Activated CD4-positive, alpha-beta T cell treated with anti-CD3 and anti-CD28 coated beads, Interleukin-2, amount 10 ng/mL, durations not matched to agents 7 days and 5 days (primary cell): ENCODE data around the gene BAAT. TPM values are rescaled to one million over a fixed set of nuclear protein-coding genes. Genes with fewer than 3 reads are reported as not detected.
"Not testable (repeated sequence)": the region's sequence is repeated elsewhere in the genome, so short reads cannot be mapped to it uniquely, and the experiment has no call there.

Experiments
- CTCF ChIA-PET: fragments of 350-600 bp; sonication (Branson Sonifier 250); formaldehyde crosslinking; loops from one replicate; lab custom pipeline; 2021; ENCODE audit warnings: antibody characterized with exemption; lab: Charles Lee
- POLR2A ChIA-PET: fragments of 350-600 bp; sonication (Branson Sonifier 250); formaldehyde crosslinking; loops from one replicate; lab custom pipeline; 2021; ENCODE audit warnings: antibody characterized with exemption; lab: Charles Lee
- DNase-seq: peaks from one replicate; pipeline ENCODE4 v3.0.0-alpha.2; 2020
- H3K27ac Mint-ChIP-seq: one replicate; pipeline ENCODE4 v1.8.0; 2021; ENCODE audit warnings: mild to moderate bottlenecking, moderate library complexity, mixed read lengths
- H3K27me3 Mint-ChIP-seq: one replicate; pipeline ENCODE4 v1.8.0; 2021; ENCODE audit warnings: mixed read lengths
- H3K36me3 Mint-ChIP-seq: one replicate; pipeline ENCODE4 v1.8.0; 2021; ENCODE audit warnings: low read depth, mixed read lengths
- H3K4me1 Mint-ChIP-seq: one replicate; pipeline ENCODE4 v1.8.0; 2021; ENCODE audit warnings: mixed read lengths
- H3K4me3 Mint-ChIP-seq: one replicate; pipeline ENCODE4 v1.8.0; 2021; ENCODE audit warnings: mild to moderate bottlenecking, moderate library complexity, mixed read lengths
- H3K9me3 Mint-ChIP-seq: one replicate; pipeline ENCODE4 v1.8.0; 2021; ENCODE audit warnings: mixed read lengths
- total RNA-seq, 2 experiments: library from RNA; stranded (reverse); gene quantifications; one replicate each; pipeline ENCODE4 v1.2.3, GENCODE V29; 2021

Gene BAAT
- under 1 TPM in 1 of 2 experiments, not detected in 1; 0.07 TPM for total RNA-seq

DNA sequence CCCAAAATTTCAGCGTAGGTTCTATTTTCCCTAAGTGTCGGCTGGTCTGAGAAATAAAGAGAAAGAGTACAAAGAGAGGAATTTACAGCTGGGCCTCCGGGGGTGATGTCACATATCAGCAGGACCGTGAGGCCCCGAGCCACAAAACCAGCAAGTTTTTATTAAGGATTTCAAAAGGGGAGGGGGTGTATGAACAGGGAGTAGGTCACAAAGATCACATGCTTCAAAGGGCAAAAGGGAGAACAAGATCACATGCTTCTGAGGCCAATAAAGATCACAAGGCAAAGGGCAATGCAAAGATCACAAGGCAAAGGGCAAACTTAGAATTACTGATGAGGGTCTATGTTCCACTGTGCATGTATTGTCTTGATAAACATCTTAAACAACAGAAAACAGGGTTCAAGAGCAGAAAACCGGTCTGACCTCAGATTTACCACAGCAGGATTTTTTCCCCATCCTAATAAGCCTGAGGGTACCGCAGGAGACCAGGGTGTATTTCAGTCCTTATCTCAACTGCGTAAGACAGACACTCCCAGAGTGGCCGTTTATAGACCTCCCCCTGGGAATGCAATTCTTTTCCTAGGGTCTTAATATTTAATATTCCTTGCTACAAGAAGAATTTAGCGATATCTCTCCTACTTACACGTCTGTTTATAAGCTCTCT lies at the start of gene BAAT:
TSS of gene BAAT (minus strand) at position 134 of the 664 bp plus-strand sequence. CDS start 13,602 bp downstream, outside the sequence.
- H3K27ac Mint-ChIP-seq, H3K4me3 Mint-ChIP-seq, H3K4me1 Mint-ChIP-seq, CTCF ChIA-PET, DNase-seq, POLR2A ChIA-PET, H3K27me3 Mint-ChIP-seq: not testable (repeated sequence)
- H3K9me3 Mint-ChIP-seq, result peaks cover 12% of the 10 kb centered on the region
- H3K36me3 Mint-ChIP-seq, result peaks cover 27% of the 10 kb centered on the region

DNA sequence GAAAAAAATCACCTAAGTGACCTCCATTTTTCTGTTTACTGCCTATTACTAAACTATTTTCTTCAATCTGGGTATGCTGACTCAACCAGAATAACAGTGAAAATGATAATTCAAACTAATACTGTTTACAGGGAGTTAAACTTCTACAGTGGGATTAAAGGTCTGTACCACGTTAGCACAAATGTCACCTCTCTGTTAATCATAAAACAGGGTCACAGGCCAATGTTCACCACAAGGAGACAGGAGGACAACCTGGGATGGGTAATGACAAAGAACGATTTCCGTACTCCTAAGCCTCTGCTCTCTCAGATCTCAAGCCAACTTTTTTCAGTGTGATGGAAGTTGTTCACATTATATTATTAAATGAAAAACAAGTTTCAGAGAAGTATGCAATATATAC lies 48.4 kb upstream of the BAAT start:
- peaks cover 6% of the 10 kb centered on the region for H3K27me3 Mint-ChIP-seq
- no peaks in the 10 kb centered on the region for H3K9me3 Mint-ChIP-seq
- POLR2A ChIA-PET, result no interaction called here
- H3K36me3 Mint-ChIP-seq, result no peaks in the 10 kb centered on the region
- H3K4me1 Mint-ChIP-seq, result no peaks in the 10 kb centered on the region
- CTCF ChIA-PET, result interaction anchor here (1.1 kb wide), 1 partner anchor 13 kb away, joined by 3 read pairs; no protein-coding TSS in a partner anchor
- H3K4me3 Mint-ChIP-seq, result no peak overlapping the region
- H3K27ac Mint-ChIP-seq, result no peak overlapping the region
- DNase-seq, result no peak

DNA sequence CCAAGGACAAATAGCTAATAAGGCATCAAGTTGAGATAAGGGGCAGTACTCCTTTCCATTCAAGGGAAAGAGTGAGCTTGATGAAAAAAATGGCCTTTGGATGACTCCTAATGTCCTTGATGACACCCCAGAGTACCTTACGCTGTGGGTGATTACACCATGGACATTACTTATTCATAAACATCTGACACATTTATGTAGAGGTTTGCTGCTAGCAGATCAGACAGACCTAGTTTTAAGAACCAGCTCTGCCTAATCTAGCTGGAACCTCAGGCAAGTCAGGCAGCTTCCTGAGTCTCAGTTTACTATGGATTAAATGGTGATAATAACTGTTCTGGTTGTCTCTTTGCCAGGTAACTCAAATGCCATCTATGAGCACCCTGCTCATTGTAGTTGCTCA lies 47.9 kb upstream of the BAAT start:
- Mint-ChIP-seq H3K27me3 (peaks cover 6% of the 10 kb centered on the region), H3K9me3 (no peaks in the 10 kb centered on the region), H3K4me1 (no peaks in the 10 kb centered on the region), H3K36me3 (no peaks in the 10 kb centered on the region), H3K4me3 (no peak overlapping the region), H3K27ac (no peak overlapping the region)
- no peak for DNase-seq
- POLR2A ChIA-PET, result no interaction called here
- CTCF ChIA-PET, result interaction anchor here (1.1 kb wide), 1 partner anchor 13 kb away, joined by 3 read pairs; no protein-coding TSS in a partner anchor

DNA sequence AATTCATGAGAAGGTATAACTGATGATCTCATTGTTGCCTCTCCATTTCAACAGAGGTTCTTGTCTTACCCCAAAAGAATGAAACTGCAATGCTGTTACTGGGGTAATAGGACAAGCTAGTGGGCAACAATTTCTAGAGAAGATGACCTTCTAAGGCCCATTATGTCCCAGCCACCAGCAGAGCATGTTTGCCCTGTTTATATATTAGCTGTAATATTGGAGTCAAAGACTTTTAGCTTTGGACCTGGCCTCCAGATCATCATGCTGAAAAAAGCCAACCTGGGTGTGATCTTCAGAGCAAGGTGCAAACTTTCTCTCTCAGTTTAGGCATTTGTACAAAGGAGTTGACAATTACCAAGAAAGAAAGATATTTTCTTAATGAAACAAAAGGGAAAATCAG lies 47.4 kb upstream of the BAAT start:
- Mint-ChIP-seq H3K36me3 (no peaks in the 10 kb centered on the region), H3K27ac (no peak overlapping the region), H3K4me3 (no peak overlapping the region), H3K4me1 (no peaks in the 10 kb centered on the region), H3K9me3 (no peaks in the 10 kb centered on the region), H3K27me3 (peaks cover 6% of the 10 kb centered on the region)
- CTCF ChIA-PET, result no interaction called here
- DNase-seq, result no peak
- POLR2A ChIA-PET, result no interaction called here

DNA sequence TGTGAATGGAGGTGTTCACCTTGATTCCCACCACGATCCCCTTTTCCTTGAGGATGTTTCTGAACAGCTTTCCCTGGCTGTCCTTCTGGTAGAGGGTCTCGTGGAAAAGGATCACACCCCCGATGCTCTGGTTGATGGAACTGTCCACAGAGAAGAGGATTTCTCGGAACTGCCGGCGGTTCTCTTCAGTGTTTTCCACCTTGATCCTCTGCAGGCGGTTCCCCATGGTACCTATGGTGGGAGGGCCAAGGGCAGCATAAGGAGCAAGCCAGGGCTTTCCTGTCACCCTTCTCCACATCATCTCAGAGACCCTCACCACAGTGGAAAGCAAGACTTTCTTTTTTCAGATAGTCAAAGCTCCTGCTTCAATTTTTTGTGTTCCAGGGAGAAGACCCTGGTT lies 44.9 kb upstream of the BAAT start:
- H3K27ac Mint-ChIP-seq, result no peak overlapping the region
- POLR2A ChIA-PET, result no interaction called here
- no peaks in the 10 kb centered on the region for H3K4me1 Mint-ChIP-seq
- H3K27me3 Mint-ChIP-seq, result peaks cover 3% of the 10 kb centered on the region
- CTCF ChIA-PET, result no interaction called here
- DNase-seq, result no peak
- no peaks in the 10 kb centered on the region for H3K36me3 Mint-ChIP-seq
- no peaks in the 10 kb centered on the region for H3K9me3 Mint-ChIP-seq
- H3K4me3 Mint-ChIP-seq, result no peak overlapping the region

DNA sequence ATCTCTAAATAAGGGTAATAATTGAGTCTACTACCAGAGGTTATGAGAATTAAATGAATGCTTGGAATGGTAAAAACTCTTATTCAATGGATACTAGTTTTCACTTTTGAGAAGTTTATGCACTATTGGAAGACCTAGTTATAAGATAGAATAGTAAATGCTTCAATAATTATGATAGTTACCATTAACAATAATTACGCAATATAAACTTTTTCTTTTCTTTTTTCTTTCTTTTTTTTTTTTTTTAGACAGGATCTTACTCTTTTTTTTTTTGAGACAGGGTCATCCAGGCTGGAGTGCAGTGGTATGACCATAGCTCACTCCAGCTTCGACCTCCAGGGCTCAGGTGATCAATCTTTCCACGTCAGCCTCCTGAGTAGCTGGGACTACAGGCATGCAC lies 44.1 kb upstream of the BAAT start:
- Mint-ChIP-seq H3K36me3 (no peaks in the 10 kb centered on the region), H3K4me1 (no peaks in the 10 kb centered on the region), H3K27ac (no peak overlapping the region), H3K9me3 (peaks cover 3% of the 10 kb centered on the region), H3K4me3 (no peak overlapping the region), H3K27me3 (peaks cover 3% of the 10 kb centered on the region)
- CTCF ChIA-PET, result no interaction called here
- no peak for DNase-seq
- POLR2A ChIA-PET, result no interaction called here

DNA sequence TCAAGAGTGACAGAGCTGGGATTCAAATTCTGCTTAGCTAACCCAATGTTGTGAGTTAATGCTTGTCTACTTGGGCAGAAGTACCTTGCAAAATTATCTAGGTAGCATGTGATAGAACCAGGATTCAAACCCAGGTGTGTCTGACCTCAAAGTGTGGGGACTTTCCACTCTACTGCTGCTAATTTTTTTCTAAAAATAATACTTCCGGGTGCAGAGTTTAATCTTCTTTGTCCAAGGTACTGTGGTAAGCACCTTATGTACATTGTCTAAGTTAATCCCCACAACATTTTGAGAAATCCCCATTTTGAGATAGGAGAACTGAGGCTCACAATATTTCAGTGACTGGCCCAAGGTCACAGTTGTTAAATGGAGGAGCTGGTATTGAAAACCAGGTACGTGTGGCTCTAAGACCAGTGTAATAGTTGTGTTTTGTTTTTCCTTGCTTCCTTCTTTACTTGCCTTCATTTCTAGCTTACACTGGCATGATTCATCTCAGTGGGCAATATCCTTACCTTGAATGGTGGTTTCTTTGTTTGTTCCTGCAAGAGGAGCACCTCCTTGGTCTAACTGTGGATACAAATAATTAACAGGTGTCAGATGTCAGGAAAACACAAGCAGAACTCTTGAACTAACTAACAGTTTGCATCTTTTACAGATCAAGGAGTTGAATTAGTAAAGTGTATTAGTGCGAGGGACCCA lies 43.3 kb upstream of the BAAT start:
- Mint-ChIP-seq H3K9me3 (peaks cover 8% of the 10 kb centered on the region), H3K27ac (no peak overlapping the region), H3K27me3 (peaks cover 3% of the 10 kb centered on the region), H3K4me3 (no peak overlapping the region), H3K36me3 (no peaks in the 10 kb centered on the region), H3K4me1 (no peaks in the 10 kb centered on the region)
- ChIA-PET POLR2A (no interaction called here), CTCF (no interaction called here)
- DNase-seq, result no peak

DNA sequence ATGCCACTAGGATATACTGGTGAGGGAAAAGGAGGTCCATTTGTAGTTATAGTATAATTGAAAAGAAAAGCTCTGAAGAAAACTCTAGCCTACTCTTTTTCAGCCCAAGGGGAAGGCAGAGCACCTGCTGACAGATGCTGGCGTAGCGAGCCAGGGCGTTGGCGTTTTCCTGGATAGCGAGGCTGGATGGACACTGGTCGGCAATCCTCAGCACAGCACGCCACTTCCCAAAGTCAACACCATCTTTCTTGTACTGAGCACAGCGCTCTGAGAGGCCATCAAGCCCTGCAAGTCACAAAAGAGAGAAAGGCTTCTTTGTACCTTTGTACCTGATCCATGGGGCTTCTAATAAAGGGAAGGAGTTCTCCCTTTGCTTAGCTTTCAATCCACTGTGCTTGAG lies 42.6 kb upstream of the BAAT start:
- Mint-ChIP-seq H3K4me1 (no peaks in the 10 kb centered on the region), H3K36me3 (no peaks in the 10 kb centered on the region), H3K4me3 (no peak overlapping the region), H3K27ac (no peak overlapping the region), H3K27me3 (peaks cover 3% of the 10 kb centered on the region), H3K9me3 (peaks cover 8% of the 10 kb centered on the region)
- ChIA-PET POLR2A (no interaction called here), CTCF (no interaction called here)
- DNase-seq, result no peak

DNA sequence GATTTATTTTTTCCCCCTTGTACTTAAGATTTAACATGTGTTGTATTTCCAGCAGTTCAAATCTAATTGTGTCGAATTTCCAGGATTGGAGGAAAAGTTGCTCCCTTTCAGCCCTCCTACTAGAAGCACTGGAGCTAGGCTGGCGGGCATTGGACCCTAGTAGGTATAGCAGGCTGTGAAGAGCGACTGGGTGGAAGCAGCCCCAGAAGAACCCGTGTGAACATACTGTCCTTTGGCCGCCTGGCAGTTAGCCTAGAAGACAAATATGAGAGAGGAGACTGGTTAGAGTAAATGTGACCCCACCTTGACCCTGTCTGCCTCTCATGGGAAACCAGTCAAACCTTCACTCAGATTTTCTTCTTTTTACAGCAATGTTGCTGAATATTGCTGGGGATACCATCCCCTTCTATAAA lies 36.9 kb upstream of the BAAT start:
- Mint-ChIP-seq H3K27ac (no peak overlapping the region), H3K4me3 (no peak overlapping the region), H3K4me1 (no peaks in the 10 kb centered on the region), H3K27me3 (no peaks in the 10 kb centered on the region), H3K9me3 (peaks cover 19% of the 10 kb centered on the region), H3K36me3 (no peaks in the 10 kb centered on the region)
- CTCF ChIA-PET, result no interaction called here
- no peak for DNase-seq
- POLR2A ChIA-PET, result no interaction called here

DNA sequence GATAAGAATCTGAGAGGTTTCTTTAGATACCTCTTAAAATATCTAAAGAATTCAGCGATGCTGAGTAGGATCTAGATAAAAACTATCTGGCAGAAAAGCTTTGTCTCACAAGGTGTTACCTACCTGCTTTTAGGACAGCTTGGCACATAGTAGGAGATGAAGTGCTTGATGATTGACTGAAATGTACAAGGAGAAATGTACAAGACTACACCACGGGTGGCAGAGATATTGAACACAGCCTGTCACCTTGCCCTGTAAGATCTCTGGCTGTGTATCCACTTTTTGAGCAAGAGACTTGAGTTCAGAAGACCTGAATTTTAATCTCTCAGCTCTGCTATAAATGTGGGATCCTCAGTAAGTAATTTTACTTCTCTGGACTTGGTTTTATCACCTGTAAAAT lies 35.1 kb upstream of the BAAT start:
- Mint-ChIP-seq H3K4me1 (no peaks in the 10 kb centered on the region), H3K36me3 (no peaks in the 10 kb centered on the region), H3K9me3 (peaks cover 25% of the 10 kb centered on the region), H3K27me3 (no peaks in the 10 kb centered on the region), H3K4me3 (no peak overlapping the region), H3K27ac (no peak overlapping the region)
- no peak for DNase-seq
- ChIA-PET POLR2A (no interaction called here), CTCF (interaction anchor here (1.0 to 1.3 kb wide), 2 partner anchors 13 to 17 kb away, joined by 3 read pairs; no protein-coding TSS in a partner anchor)

DNA sequence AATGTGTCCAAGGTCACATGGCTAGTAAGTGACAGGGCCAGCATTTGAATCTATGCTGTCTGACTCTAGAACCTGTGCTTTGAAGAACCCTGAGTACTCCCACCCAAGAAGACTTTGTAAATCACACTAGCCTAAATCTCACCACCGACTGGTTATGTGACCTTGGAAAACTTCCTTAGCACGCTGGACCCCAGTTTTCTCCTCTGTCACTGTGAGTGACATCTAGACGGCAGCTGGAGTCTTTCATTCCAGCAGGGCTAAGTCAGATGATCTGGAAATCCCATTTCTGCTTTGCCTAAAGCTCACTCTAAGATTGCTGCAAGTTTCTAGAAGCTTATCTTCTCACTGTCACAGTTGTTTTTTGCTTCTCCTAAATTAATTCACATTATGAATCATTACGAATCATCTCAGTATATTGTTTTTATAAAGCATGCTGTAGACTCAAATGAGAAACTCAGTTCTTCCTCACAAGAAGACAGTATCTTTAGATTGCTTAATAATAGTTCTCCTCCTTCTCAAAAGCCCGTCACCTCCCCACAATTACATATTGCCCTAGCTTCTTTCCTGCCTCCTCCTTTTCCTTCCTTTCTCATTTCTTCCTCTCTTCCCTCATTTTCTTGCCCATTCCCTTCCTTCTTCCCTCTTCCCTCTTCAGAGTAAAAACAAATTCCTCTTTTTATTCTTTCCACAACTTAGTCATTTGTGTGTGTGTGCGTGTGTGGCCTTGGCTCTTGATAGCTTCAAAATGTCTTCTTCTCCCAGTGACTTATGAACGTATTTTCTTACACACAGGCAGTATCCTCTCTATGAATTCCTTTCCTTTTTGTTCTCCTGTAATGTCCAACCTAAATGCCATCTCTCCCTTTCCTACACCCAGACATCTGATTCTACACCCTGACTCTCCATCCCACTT lies 34.0 kb upstream of the BAAT start:
- no peak for DNase-seq
- POLR2A ChIA-PET, result no interaction called here
- CTCF ChIA-PET, result interaction anchor here (1.1 to 1.3 kb wide), 2 partner anchors 16 to 90 kb away, joined by 3 read pairs; no protein-coding TSS in a partner anchor
- no peak overlapping the region for H3K27ac Mint-ChIP-seq
- H3K4me1 Mint-ChIP-seq, result no peaks in the 10 kb centered on the region
- H3K27me3 Mint-ChIP-seq, result no peaks in the 10 kb centered on the region
- no peak overlapping the region for H3K4me3 Mint-ChIP-seq
- peaks cover 29% of the 10 kb centered on the region for H3K9me3 Mint-ChIP-seq
- H3K36me3 Mint-ChIP-seq, result peaks cover 4% of the 10 kb centered on the region

DNA sequence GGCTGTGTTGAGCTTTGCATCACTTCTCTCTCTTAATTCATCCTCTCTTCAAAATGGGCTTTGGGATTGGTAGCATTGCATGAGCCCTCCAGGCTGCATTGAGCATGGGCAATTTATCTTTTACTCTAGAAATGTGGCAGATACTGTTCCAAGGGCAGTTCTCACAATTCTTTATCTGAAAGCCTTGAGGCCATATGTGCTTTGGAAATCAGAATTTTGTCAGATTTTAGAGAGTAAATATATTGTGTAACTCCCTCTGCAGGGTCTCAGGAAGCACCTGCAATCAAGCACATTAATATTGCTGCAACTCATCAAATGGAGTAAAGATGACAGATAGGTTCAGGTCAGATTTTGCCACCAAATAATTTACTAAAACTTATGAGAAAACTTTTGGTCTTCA lies 33.2 kb upstream of the BAAT start:
- POLR2A ChIA-PET, result interaction anchor here (0.6 kb wide), 1 partner anchor 135 kb away, joined by 3 read pairs; no protein-coding TSS in a partner anchor
- H3K27me3 Mint-ChIP-seq, result no peaks in the 10 kb centered on the region
- CTCF ChIA-PET, result interaction anchor here (1.1 kb wide), 1 partner anchor 91 kb away, joined by 3 read pairs; no protein-coding TSS in a partner anchor
- no peaks in the 10 kb centered on the region for H3K4me1 Mint-ChIP-seq
- H3K27ac Mint-ChIP-seq, result no peak overlapping the region
- peaks cover 32% of the 10 kb centered on the region for H3K9me3 Mint-ChIP-seq
- DNase-seq, result no peak
- no peak overlapping the region for H3K4me3 Mint-ChIP-seq
- peaks cover 7% of the 10 kb centered on the region for H3K36me3 Mint-ChIP-seq
